ENCODE data around the gene CRLF2. TPM values are rescaled to one million over a fixed set of nuclear protein-coding genes. Genes with fewer than 3 reads are reported as not detected.
"Not testable (repeated sequence)": the region's sequence is repeated elsewhere in the genome, so short reads cannot be mapped to it uniquely, and the experiment has no call there.

The CRLF2 gene
- total RNA-seq, 2 experiments from 2014 or later: 0.16 to 0.42 TPM

DNA sequence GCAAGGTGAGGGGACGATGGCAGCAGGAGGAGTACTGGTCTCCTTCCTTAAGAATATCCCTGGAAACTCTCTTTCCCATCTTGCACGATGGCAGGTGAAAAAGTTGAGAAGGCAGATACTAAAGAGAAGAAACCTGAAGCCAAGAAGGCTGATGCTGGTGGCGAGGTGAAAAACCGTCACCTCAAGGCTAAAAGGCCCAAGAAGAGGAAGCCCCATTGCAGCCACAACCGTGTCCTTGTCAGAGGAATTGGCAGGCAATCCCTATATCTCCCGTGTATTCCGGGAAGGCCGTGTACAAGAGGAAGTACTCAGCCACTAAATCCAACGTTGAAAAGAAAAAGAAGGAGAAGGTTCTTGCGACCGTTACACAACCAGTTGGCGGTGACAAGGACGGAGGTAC lies 40.0 kb downstream of the CRLF2 start:
- POLR2A ChIA-PET: no interaction called here
- DNase-seq: no peak
- no peaks in the 10 kb centered on the region for H3K27me3 ChIP-seq (ENCODE audit: control insufficient read depth in 1 of 2, insufficient read depth in 2 of 2, low read length in 2 of 2)
- CTCF ChIA-PET: no interaction called here
- Mint-ChIP-seq H3K9me3 (no peaks in the 10 kb centered on the region), H3K4me3 (no peak overlapping the region), H3K27me3 (peaks cover under 1% of the 10 kb centered on the region), H3K27ac (no peak overlapping the region), H3K4me1 (ENCODE audit: low read depth) (peaks cover 10% of the 10 kb centered on the region), H3K36me3 (ENCODE audit: low read depth) (no peaks in the 10 kb centered on the region)
- H3K4me1 ChIP-seq (ENCODE audit: insufficient read depth, low read length): no peaks in the 10 kb centered on the region
- ATAC-seq (ENCODE audit: poor library complexity): no peak
- no peak overlapping the region for H3K4me3 ChIP-seq (ENCODE audit: low read length)
- H3K36me3 ChIP-seq (ENCODE audit: insufficient read depth, low read length): no peaks in the 10 kb centered on the region
- no peak overlapping the region for H3K27ac ChIP-seq (ENCODE audit: low read depth in 1 of 2, low read length in 2 of 2)
- intact Hi-C loops (cut with DNase I, micrococcal nuclease): no loop called here
- TF ChIP-seq, protein P1, sequence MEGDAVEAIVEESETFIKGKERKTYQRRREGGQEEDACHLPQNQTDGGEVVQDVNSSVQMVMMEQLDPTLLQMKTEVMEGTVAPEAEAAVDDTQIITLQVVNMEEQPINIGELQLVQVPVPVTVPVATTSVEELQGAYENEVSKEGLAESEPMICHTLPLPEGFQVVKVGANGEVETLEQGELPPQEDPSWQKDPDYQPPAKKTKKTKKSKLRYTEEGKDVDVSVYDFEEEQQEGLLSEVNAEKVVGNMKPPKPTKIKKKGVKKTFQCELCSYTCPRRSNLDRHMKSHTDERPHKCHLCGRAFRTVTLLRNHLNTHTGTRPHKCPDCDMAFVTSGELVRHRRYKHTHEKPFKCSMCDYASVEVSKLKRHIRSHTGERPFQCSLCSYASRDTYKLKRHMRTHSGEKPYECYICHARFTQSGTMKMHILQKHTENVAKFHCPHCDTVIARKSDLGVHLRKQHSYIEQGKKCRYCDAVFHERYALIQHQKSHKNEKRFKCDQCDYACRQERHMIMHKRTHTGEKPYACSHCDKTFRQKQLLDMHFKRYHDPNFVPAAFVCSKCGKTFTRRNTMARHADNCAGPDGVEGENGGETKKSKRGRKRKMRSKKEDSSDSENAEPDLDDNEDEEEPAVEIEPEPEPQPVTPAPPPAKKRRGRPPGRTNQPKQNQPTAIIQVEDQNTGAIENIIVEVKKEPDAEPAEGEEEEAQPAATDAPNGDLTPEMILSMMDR (IDR thresholded peaks at IDR 0.05): no peak
- H3K9me3 ChIP-seq (ENCODE audit: control insufficient read depth in 1 of 2, insufficient read depth in 1 of 2, low read length in 2 of 2): no peaks in the 10 kb centered on the region

DNA sequence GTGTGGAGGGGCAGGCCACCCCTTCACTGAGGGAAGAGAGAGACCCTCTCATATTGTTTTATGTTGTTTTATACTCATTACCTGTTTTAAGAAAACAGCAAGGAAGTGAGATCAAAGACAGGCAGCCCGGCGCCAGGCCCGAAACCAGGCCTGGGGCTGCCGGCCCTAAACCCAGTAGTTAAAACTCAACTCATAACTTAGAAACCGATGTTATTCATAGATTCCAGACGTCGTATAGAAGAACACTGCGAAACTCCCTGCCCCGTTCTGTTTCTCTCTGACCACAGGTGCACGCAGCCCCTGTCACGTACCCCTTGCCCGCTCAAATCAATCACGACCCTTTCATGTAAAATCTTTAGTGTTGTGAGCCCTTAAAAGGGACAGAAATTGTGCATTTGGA lies 40.5 kb downstream of the CRLF2 start:
- H3K4me3 ChIP-seq (ENCODE audit: low read length); H3K27ac ChIP-seq (ENCODE audit: low read depth in 1 of 2, low read length in 2 of 2); POLR2A ChIA-PET; H3K9me3 Mint-ChIP-seq; H3K9me3 ChIP-seq (ENCODE audit: control insufficient read depth in 1 of 2, insufficient read depth in 1 of 2, low read length in 2 of 2); H3K27ac Mint-ChIP-seq; H3K36me3 Mint-ChIP-seq (ENCODE audit: low read depth); H3K4me3 Mint-ChIP-seq; H3K27me3 ChIP-seq (ENCODE audit: control insufficient read depth in 1 of 2, insufficient read depth in 2 of 2, low read length in 2 of 2); DNase-seq; H3K27me3 Mint-ChIP-seq; H3K4me1 ChIP-seq (ENCODE audit: insufficient read depth, low read length); ATAC-seq (ENCODE audit: poor library complexity); H3K36me3 ChIP-seq (ENCODE audit: insufficient read depth, low read length); CTCF ChIA-PET; intact Hi-C loops (cut with DNase I, micrococcal nuclease): not testable (repeated sequence)
- H3K4me1 Mint-ChIP-seq (ENCODE audit: low read depth): peaks cover 15% of the 10 kb centered on the region

DNA sequence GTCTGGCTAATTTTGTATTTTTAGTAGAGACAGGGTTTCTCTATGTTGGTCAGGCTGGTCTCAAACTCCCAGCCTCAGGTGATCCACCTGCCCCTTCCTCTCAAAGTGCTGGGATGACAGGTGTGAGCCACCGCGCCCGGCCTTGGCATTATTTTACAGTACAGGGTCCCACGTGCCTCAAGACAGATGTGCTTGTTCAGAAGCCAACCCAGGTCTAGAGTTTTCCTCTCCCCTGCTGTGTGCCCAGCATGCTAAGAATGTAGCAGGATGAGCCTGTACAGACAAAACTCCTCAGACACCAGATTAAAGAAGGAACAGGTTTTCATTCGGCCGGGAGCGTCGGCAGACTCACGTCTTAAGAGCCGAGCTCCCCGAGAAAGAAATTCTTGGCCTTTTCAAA lies 42.2 kb downstream of the CRLF2 start:
- Histone ChIP-seq H3K27me3 (ENCODE audit: control insufficient read depth in 1 of 2, insufficient read depth in 2 of 2, low read length in 2 of 2) (no peaks in the 10 kb centered on the region), H3K27ac (ENCODE audit: low read depth in 1 of 2, low read length in 2 of 2) (no peak overlapping the region), H3K36me3 (ENCODE audit: insufficient read depth, low read length) (no peaks in the 10 kb centered on the region), H3K4me1 (ENCODE audit: insufficient read depth, low read length) (peaks cover 3% of the 10 kb centered on the region), H3K9me3 (ENCODE audit: control insufficient read depth in 1 of 2, insufficient read depth in 1 of 2, low read length in 2 of 2) (no peaks in the 10 kb centered on the region), H3K4me3 (ENCODE audit: low read length) (no peak overlapping the region)
- ATAC-seq (ENCODE audit: poor library complexity) (no peak), DNase-seq (no peak)
- Mint-ChIP-seq H3K27me3 (peaks cover 9% of the 10 kb centered on the region), H3K36me3 (ENCODE audit: low read depth) (no peaks in the 10 kb centered on the region), H3K9me3 (no peaks in the 10 kb centered on the region), H3K27ac (no peak overlapping the region), H3K4me3 (no peak overlapping the region), H3K4me1 (ENCODE audit: low read depth) (peaks cover 20% of the 10 kb centered on the region)
- CTCF ChIA-PET: no interaction called here
- intact Hi-C loops (cut with DNase I, micrococcal nuclease): no loop called here
- TF ChIP-seq, protein P1 (IDR thresholded peaks at IDR 0.05): no peak
- POLR2A ChIA-PET: no interaction called here

DNA sequence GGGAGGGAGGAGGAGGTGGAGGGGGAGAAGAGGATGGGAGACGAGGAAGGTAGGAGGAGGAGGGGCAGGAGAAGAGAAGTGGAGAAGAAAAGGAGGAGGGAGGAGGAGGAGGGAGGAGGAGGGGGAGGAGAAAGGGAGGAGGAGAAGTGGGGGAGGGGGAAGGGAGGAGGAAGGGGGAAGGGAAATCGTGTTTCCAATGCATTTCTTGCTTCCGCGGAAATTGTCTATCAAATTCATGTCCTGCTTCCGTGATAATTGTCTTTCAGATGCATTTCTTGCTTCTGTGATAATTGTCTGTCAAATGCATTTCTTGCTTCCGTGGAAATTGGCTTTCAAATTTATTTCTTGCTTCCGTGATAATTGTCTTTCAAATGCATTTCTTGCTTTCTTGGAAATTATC lies 43.3 kb downstream of the CRLF2 start:
- peaks cover 24% of the 10 kb centered on the region for H3K4me1 Mint-ChIP-seq (ENCODE audit: low read depth)
- CTCF ChIA-PET: no interaction called here
- intact Hi-C loops (cut with DNase I, micrococcal nuclease): no loop called here

More for the DNA sequence above, 43.3 kb downstream of the CRLF2 start:
- H3K27ac Mint-ChIP-seq: no peak overlapping the region
- H3K27me3 ChIP-seq (ENCODE audit: control insufficient read depth in 1 of 2, insufficient read depth in 2 of 2, low read length in 2 of 2): no peaks in the 10 kb centered on the region
- DNase-seq (peak in 1 of 14 experiments; percentile 36), ATAC-seq (ENCODE audit: poor library complexity) (no peak)
- no peaks in the 10 kb centered on the region for H3K36me3 Mint-ChIP-seq (ENCODE audit: low read depth)
- H3K4me1 ChIP-seq (ENCODE audit: insufficient read depth, low read length): peaks cover 8% of the 10 kb centered on the region
- H3K9me3 ChIP-seq (ENCODE audit: control insufficient read depth in 1 of 2, insufficient read depth in 1 of 2, low read length in 2 of 2): no peaks in the 10 kb centered on the region
- H3K36me3 ChIP-seq (ENCODE audit: insufficient read depth, low read length): no peaks in the 10 kb centered on the region
- H3K27me3 Mint-ChIP-seq: peaks cover 14% of the 10 kb centered on the region
- no peak overlapping the region for H3K4me3 Mint-ChIP-seq
- H3K9me3 Mint-ChIP-seq: no peaks in the 10 kb centered on the region
- TF ChIP-seq, protein P1 (IDR thresholded peaks at IDR 0.05): no peak
- no peak overlapping the region for H3K4me3 ChIP-seq (ENCODE audit: low read length)
- POLR2A ChIA-PET: no interaction called here
- no peak overlapping the region for H3K27ac ChIP-seq (ENCODE audit: low read depth in 1 of 2, low read length in 2 of 2)
